C4-2B (cell line): ENCODE data around the gene RNF149.

ENCODE experiments used
- H3K27ac ChIP-seq: fragments of 450-650 bp; 2 replicates; pipeline ENCODE4 v1.5.1; 2017
- ZFX ChIP-seq: fragments of 450-650 bp; IDR thresholded peaks from 2 replicates; pipeline ENCODE4 v1.6.1; 2017
- TF ChIP-seq, protein P1 (sequence below): fragments of 450-650 bp; conservative IDR thresholded peaks from 2 replicates; pipeline ENCODE4 v1.5.1; 2017; ENCODE audit warnings: mild to moderate bottlenecking

RNF149 gene

DNA sequence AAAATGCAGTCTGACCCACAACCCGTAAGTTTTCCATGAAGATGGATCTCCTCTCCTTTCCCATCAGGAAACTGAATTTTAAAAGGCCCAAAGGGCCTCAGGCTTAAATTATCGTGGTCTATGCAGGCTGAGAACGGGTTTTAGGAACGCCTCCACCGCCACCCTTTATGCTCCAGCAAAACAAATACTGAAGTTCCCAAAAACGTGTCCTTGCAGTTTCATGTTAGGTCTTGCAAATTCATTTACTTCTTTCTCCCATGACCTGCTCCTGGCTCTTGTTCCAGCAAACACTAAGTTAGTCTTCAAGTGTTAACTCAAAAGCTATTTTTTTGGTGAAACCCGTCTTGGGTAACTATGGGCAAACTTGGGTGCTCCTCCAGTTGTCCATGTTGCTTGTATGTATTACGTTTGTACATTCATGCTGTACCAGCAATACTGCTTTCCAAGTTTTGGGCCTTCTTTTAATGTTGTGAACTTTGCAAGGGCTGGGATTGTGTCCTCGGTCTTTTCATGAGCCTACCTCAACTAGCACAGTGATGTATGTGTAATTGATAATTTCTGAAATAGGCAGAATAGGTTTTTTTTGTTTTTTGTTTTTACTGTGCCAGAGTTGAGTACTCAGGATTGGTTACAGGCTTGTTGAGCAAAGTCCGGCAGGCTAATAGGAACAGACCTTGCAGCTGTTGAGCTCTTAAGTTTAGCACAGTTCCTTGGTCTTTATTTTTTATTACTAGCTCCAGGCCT lies 1.8 kb upstream of the RNF149 start:
- TF ChIP-seq, protein P1, sequence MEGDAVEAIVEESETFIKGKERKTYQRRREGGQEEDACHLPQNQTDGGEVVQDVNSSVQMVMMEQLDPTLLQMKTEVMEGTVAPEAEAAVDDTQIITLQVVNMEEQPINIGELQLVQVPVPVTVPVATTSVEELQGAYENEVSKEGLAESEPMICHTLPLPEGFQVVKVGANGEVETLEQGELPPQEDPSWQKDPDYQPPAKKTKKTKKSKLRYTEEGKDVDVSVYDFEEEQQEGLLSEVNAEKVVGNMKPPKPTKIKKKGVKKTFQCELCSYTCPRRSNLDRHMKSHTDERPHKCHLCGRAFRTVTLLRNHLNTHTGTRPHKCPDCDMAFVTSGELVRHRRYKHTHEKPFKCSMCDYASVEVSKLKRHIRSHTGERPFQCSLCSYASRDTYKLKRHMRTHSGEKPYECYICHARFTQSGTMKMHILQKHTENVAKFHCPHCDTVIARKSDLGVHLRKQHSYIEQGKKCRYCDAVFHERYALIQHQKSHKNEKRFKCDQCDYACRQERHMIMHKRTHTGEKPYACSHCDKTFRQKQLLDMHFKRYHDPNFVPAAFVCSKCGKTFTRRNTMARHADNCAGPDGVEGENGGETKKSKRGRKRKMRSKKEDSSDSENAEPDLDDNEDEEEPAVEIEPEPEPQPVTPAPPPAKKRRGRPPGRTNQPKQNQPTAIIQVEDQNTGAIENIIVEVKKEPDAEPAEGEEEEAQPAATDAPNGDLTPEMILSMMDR, result no peak
- TF ChIP-seq ZFX, result no peak
- no peak overlapping the region for H3K27ac ChIP-seq

DNA sequence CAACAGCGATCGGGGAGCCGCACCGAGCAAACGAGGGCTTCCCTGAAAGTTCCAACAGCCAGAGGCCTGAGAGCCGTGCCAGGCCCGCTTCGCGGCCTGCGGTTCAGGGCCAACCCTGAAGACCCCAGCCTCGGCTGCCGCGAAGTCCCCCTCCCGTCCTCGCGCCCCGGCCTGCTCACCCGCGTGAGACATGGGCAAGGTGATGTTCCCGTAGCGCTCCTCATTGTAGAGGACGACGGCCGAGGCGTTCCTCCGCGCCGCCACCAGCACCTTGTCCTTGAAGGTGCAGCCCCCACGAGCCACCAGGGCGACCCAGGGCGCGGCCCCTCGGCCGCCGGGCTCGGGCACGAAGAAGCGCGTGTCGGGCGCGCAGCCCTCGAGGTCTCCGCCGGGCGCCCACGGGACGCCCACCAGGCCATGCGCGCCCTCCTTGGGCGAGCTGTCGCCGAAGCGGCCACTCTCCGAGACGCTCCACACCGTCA lies 510 bp downstream of the RNF149 start:
- H3K27ac ChIP-seq, result peak overlapping the region; percentile 90
- TF ChIP-seq, protein P1, result no peak
- no peak; the same call in none of the 2 replicates for TF ChIP-seq ZFX

DNA sequence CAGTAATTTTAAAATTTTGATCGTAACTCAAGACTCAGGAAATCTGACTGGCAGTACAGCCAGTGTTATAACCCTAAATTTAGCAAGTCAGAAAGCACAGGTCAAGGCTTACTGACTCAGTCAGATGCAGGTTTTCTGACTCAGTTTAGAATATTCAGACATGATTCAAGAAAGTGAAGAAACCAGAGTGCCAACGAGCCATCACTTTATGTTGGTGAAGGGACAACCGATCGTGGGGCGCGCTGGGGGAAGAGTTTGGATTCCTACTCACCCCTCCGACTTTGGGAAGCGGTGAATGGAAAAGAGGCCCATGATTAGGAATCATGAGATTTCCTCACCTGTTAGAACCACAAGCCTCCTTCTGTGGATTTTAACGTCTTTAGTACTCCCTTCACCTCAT lies 998 bp downstream of the RNF149 start:
- no peak for TF ChIP-seq ZFX
- TF ChIP-seq, protein P1, result no peak
- H3K27ac ChIP-seq, result peak overlapping the region; percentile 90

DNA sequence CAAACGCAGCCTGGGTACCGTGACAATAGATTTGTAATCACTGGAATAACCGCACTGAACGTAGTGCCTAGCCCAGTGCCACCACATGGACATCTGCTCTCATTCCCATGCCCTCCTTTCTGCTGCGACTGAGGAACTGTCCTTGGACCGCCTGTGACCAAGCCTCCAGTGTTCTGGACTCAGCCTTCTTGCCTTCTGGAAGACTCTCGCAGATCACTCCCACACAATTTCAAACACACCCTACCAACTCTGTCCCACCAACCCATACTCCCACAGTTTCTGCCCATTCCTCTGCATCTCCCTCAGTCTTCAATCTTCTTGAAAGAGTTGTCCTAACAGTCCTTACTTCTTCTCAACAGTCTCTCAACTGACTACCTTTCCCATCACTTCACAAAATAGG lies 2.1 kb downstream of the RNF149 start:
- H3K27ac ChIP-seq, result no peak overlapping the region
- no peak for TF ChIP-seq ZFX
- TF ChIP-seq, protein P1, result no peak

DNA sequence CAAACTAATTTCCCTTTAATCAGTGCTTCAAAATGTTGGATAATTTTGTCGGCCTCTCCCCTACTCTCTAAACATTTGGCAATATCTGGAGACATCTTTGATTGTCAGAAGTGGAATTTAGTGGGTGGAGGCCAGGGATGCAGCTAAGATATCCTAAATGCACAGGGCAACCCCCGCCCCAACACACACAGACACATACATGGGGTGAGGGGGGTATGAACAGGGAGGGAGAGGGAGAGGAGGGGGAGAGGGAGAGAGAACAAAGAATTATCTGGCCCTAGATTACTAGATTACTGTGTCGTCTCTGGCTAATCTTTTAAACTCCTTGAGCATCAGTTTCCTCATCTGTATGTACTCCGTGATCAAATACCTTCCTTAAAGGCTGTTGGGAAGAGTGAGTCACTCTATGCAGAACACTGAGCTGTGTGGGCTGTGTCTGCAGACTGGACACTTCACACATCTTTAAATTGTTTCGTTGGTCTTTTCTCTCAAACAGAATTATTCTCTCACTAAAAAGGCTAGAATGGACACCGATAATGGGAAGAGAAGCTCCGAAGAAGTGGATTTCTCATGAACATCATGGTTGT lies 2.9 kb downstream of the RNF149 start:
- no peak for TF ChIP-seq ZFX
- TF ChIP-seq, protein P1, result no peak
- no peak overlapping the region for H3K27ac ChIP-seq

DNA sequence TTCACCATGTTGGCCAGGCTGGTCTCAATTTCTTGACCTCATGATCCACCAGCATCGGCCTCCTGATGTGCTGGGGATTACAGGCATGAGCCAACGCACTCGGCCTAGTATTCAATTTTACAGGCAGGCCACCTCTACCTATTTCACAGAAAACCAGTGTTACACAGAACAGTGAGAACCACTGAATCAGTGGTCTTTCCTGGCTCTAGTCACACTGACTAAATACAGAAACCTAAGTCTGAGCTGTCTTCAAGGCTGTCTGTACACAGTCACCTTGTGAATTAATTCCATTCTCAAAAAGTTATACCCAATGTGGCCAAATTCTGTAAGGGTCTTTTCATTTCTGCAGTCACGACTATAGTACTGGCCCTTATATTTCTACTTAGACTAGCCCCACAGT lies 3.5 kb downstream of the RNF149 start:
- no peak overlapping the region for H3K27ac ChIP-seq
- TF ChIP-seq ZFX, result no peak
- TF ChIP-seq, protein P1, result no peak

DNA sequence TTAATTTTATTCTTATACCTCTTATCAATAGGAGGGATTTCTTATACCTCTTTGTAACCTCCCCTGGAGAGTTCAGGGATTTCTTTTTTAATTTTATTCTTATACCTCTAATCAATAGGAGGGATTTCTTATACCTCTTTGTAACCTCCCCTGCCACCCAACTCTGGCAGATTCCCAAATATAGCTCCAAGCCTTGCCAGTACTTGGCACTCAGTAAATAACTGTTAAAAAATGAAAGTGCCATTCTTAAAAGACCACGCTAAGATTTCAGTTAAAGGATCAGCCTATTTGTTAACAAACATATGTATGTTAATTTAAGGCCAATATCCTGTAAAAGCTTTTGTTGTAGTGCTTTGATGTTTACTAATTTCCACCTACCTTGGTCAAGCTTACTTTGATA lies 4.8 kb downstream of the RNF149 start:
- no peak for TF ChIP-seq ZFX
- TF ChIP-seq, protein P1, result no peak
- H3K27ac ChIP-seq, result no peak overlapping the region
